ENCODE results near the gene NKD1. TPM values are rescaled to one million over a fixed set of nuclear protein-coding genes. Genes with fewer than 3 reads are reported as not detected.

NKD1 gene
- total and polyA plus RNA-seq, 2 of the 8 experiments (the other 6 are each of a cell fraction or from before 2014, with no cell fraction given): 0.70 to 4.5 TPM

DNA sequence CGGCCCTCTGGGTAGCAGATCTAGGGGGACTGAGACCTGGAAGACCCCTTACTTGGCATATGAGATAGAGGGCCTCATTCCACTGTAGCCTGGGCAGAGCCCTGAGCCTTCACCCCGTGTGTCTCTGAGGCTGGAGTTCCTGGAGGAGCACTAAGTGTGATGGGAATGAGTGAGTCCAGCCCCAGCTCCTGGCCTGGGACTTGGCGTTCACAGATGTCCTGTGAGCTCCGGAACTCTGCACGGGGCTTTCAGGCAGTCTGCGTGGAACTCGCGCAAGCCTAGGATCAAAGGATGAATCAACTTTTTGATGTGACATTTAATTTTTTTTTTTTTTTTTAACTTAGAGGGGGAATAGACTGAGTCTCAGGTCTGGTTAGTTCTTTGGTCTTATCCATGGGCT lies 1.8 kb downstream of the NKD1 start:
- H3K4me2 ChIP-seq (ENCODE audit: insufficient read depth in 1 of 2, low read depth in 2 of 2, low read length in 2 of 2): no peak overlapping the region; a peak in 1 of 4 replicates
- peaks cover 12 to 33% (median 28%) of the 10 kb centered on the region in 4 experiments for H3K27me3 ChIP-seq (replicated peaks in 1 of 4; ENCODE audit: control insufficient read depth in 3 of 4, extremely low read depth in 1 of 4, insufficient read depth in 3 of 4, low read length in 3 of 4)

More for the DNA sequence above, 1.8 kb downstream of the NKD1 start:
- H3K18ac ChIP-seq (ENCODE audit: extremely low read depth, low read length): no peak overlapping the region
- FAIRE-seq: no peak
- no peaks in the 10 kb centered on the region for H3K36me3 ChIP-seq (ENCODE audit: control insufficient read depth in 2 of 4, insufficient read depth in 4 of 4, low read length in 3 of 4)
- POLR2A ChIA-PET (ENCODE audit: partially characterized antibody): interaction anchor here (0.6 to 0.9 kb wide), 2 partner anchors 14 to 597 kb away, joined by 3 read pairs; no protein-coding TSS in a partner anchor
- no peak overlapping the region for H4K5ac ChIP-seq (ENCODE audit: insufficient read length, low read depth, low read length)
- H2BK120ac ChIP-seq (replicated peaks; ENCODE audit: low read depth, low read length): no peak overlapping the region
- H3K23me2 ChIP-seq (ENCODE audit: low read depth, low read length): peaks cover 13% of the 10 kb centered on the region; the same call in 1 of the 2 replicates
- H3K4me3 ChIP-seq (ENCODE audit: extremely low read depth in 1 of 4, insufficient read depth in 2 of 4, low read depth in 3 of 4, low read length in 4 of 4): no peak overlapping the region
- no peak overlapping the region for H2BK5ac ChIP-seq (ENCODE audit: low read depth, low read length)
- H3K56ac ChIP-seq (replicated peaks; ENCODE audit: insufficient read length, low read depth, low read length): no peak overlapping the region
- no peaks in the 10 kb centered on the region for H3K9me3 ChIP-seq (ENCODE audit: insufficient read depth in 2 of 2, low read depth in 1 of 2, low read length in 1 of 2)
- H3K27ac ChIP-seq (ENCODE audit: low read depth, low read length): no peak overlapping the region
- H3K23ac ChIP-seq (ENCODE audit: insufficient read length): no peak overlapping the region
- H3K79me2 ChIP-seq (ENCODE audit: control insufficient read depth in 1 of 2, insufficient read depth in 2 of 2, low read length in 2 of 2): no peaks in the 10 kb centered on the region
- no peak overlapping the region for H2AFZ ChIP-seq (ENCODE audit: low read length)
- WGBS, 2 experiments (ENCODE audit: extremely low coverage in 1 of 2, insufficient coverage in 1 of 2, insufficient read length in 1 of 2, insufficient replicate concordance in 2 of 2, low coverage in 1 of 2, low lambda C conversion rate in 2 of 2, missing lambda C conversion rate in 1 of 2): 94% methylated on average over 8 of the region's 8 CpGs; no CpG with 5 or more reads in 1 of the 2 experiments
- H2BK15ac ChIP-seq (ENCODE audit: low read length): no peak overlapping the region
- H2AK5ac ChIP-seq (ENCODE audit: low read depth, low read length): no peak overlapping the region
- H4K8ac ChIP-seq (ENCODE audit: extremely low read depth, insufficient read depth, low read length): no peak overlapping the region
- TF ChIP-seq RFX5 (IDR thresholded peaks at IDR 0.05; ENCODE audit: borderline replicate concordance, low read depth, low read length): no peak
- CTCF ChIA-PET (ENCODE audit: partially characterized antibody): interaction anchor here (0.6 to 2.0 kb wide), 4 partner anchors 78 to 275 kb away, joined by 3 to 7 read pairs (median 4); no protein-coding TSS in a partner anchor
- DNase-seq (ENCODE audit: low read depth in 1 of 2, low spot score in 2 of 2): no peak
- H2BK20ac ChIP-seq (ENCODE audit: low read length): no peak overlapping the region
- no peak overlapping the region for H4K91ac ChIP-seq (replicated peaks; ENCODE audit: insufficient read length, low read length)
- H3K4me1 ChIP-seq (replicated peaks in 1 of 4; ENCODE audit: control insufficient read depth in 3 of 4, insufficient read depth in 4 of 4, low read length in 3 of 4): peaks cover 0 to 2% (median 0%) of the 10 kb centered on the region in 4 experiments; a peak in 1 of 7 replicates
- H2BK12ac ChIP-seq (ENCODE audit: low read depth, low read length): no peak overlapping the region
- no peak overlapping the region for H3K4ac ChIP-seq (replicated peaks; ENCODE audit: insufficient read length, low read depth, low read length)
- no peak overlapping the region for H3K14ac ChIP-seq (ENCODE audit: insufficient read length)
- no peaks in the 10 kb centered on the region for H3K79me1 ChIP-seq (ENCODE audit: low read depth, low read length)
- H3K9ac ChIP-seq (replicated peaks in 1 of 4; ENCODE audit: extremely low read depth in 1 of 4, low read depth in 3 of 4, low read length in 3 of 4): no peak overlapping the region
- H4K20me1 ChIP-seq (replicated peaks in 1 of 2; ENCODE audit: control insufficient read depth in 1 of 2, insufficient read depth in 2 of 2, low read length in 2 of 2): no peaks in the 10 kb centered on the region

Data from H1 (cell line).